HCT116 (cell line): ENCODE data around the gene IPP. TPM values are rescaled to one million over a fixed set of nuclear protein-coding genes. Genes with fewer than 3 reads are reported as not detected.

Source experiments
- ATAC-seq: fragments of 200-7000 bp; cut with Tn5 transposase; 2 replicates; pipeline ENCODE4 v1.9.1; 2020; ENCODE audit warnings: mild to moderate bottlenecking, moderate library complexity
- BruUV-seq: library from RNA; stranded (reverse); fragments of 400-500 nt; replicated peaks from 2 replicates; lab custom pipeline; 2021; lab: Mats Ljungman, UMichigan
- CTCF ChIA-PET: fragments of 300-600 bp; sonication (Branson Sonifier 250); formaldehyde crosslinking; loops from one replicate; lab custom pipeline; 2021; ENCODE audit warnings: antibody characterized with exemption; lab: Charles Lee
- POLR2A ChIA-PET: fragments of 300-600, 350-600 bp; sonication (Branson Sonifier 250); formaldehyde crosslinking; loops from one replicate; lab custom pipeline; 2021; ENCODE audit warnings: antibody characterized with exemption; lab: Charles Lee
- RAD21 ChIA-PET, 2 experiments: fragments of 300-600 bp; sonication (Branson Sonifier 250); formaldehyde crosslinking; loops; one replicate each; lab custom pipeline; 2023; ENCODE audit warnings: low total read pairs in 2 of 2; ENCODE audit not compliant: uncharacterized antibody in 2 of 2, unreplicated experiment in 2 of 2, low non-redundant PET in 1 of 2; lab: Charles Lee
- DNase-seq: peaks from one replicate; pipeline ENCODE4 v3.0.0-alpha.2; 2010; ENCODE audit warnings: low read depth, low spot score
- H2AFZ ChIP-seq: fragments of 200-600 bp; shearing (Covaris generic), sonication (generic); 2 replicates; pipeline ENCODE4 v1.6.1; 2017; ENCODE audit warnings: low read depth, mixed run types, mixed read lengths, antibody characterized with exemption, low read length; ENCODE audit not compliant: poor library complexity, severe bottlenecking
- H3K27ac ChIP-seq: 2 replicates; pipeline ENCODE4 v1.5.1; 2012; ENCODE audit warnings: low read depth, low read length
- H3K27me3 ChIP-seq: fragments of 200-600 bp; sonication (generic); 2 replicates; pipeline ENCODE4 v1.6.1; 2016; ENCODE audit warnings: mixed run types, low read length, mixed read lengths; ENCODE audit not compliant: insufficient read depth
- H3K36me3 ChIP-seq, 2 experiments: fragments of 200-500 bp in 1 of 2; fragments of 200-600 bp in 1 of 2; sonication (Bioruptor generic) in 1 of 2; sonication (generic) in 1 of 2; 2 replicates each; pipeline versions ENCODE4 v1.5.1 to v1.6.1; 2014 to 2016; ENCODE audit warnings: low read length in 2 of 2, inconsistent platforms in 1 of 2, mixed read lengths in 1 of 2, mixed run types in 1 of 2; ENCODE audit not compliant: insufficient read depth in 2 of 2, control insufficient read depth in 1 of 2
- H3K4me1 ChIP-seq, 2 experiments: fragments of 200-600 bp in 1 of 2; sonication (generic) in 1 of 2; 2 replicates each; pipeline versions ENCODE4 v1.5.1 to v1.6.1; 2012 to 2017; ENCODE audit warnings: low read length in 2 of 2, inconsistent platforms in 1 of 2, mild to moderate bottlenecking in 1 of 2, mixed read lengths in 1 of 2, mixed run types in 1 of 2, moderate library complexity in 1 of 2; ENCODE audit not compliant: insufficient read depth in 2 of 2, control insufficient read depth in 1 of 2
- H3K4me2 ChIP-seq: fragments of 200-600 bp; sonication (generic); 2 replicates; pipeline ENCODE4 v1.6.1; 2017; ENCODE audit warnings: mixed run types, low read length, mixed read lengths
- H3K4me3 ChIP-seq, 2 experiments: fragments of 200-600 bp in 1 of 2; sonication (generic) in 1 of 2; replicated peaks in 1 of 2; 2 replicates each; pipeline ENCODE4 v1.5.1; 2011 to 2016; ENCODE audit warnings: low read length in 2 of 2, control low read depth in 1 of 2, low read depth in 1 of 2, mild to moderate bottlenecking in 1 of 2, mixed read lengths in 1 of 2, mixed run types in 1 of 2
- H3K79me2 ChIP-seq: fragments of 200-600 bp; sonication (generic); 2 replicates; pipeline ENCODE4 v1.6.1; 2017; ENCODE audit warnings: mild to moderate bottlenecking, mixed run types, low read length, moderate library complexity, mixed read lengths; ENCODE audit not compliant: insufficient read depth
- H3K9ac ChIP-seq: fragments of 200-600 bp; sonication (generic); 2 replicates; pipeline ENCODE4 v1.6.1; 2016; ENCODE audit warnings: low read length, mixed read lengths
- H3K9me2 ChIP-seq: fragments of 200-600 bp; sonication (generic), shearing (Covaris generic); 2 replicates; pipeline ENCODE4 v1.6.1; 2017; ENCODE audit warnings: mixed run types, mild to moderate bottlenecking, moderate library complexity; ENCODE audit not compliant: insufficient read depth
- H3K9me3 ChIP-seq, 2 experiments: fragments of 200-500 bp in 1 of 2; fragments of 200-600 bp in 1 of 2; sonication (Bioruptor generic) in 1 of 2; sonication (generic) in 1 of 2; 2 replicates each; pipeline ENCODE4 v1.6.1; 2014 to 2017; ENCODE audit warnings: low read length in 2 of 2, mixed read lengths in 2 of 2, inconsistent platforms in 1 of 2, low read depth in 1 of 2, mild to moderate bottlenecking in 1 of 2, mixed run types in 1 of 2, moderate library complexity in 1 of 2; ENCODE audit not compliant: control insufficient read depth in 1 of 2, insufficient read depth in 1 of 2
- H4K20me1 ChIP-seq: fragments of 200-600 bp; sonication (generic), shearing (Covaris generic); 2 replicates; pipeline ENCODE4 v1.6.1; 2017; ENCODE audit warnings: mixed run types, mild to moderate bottlenecking, moderate library complexity; ENCODE audit not compliant: insufficient read depth
- ATF3 ChIP-seq: IDR thresholded peaks from 2 replicates; pipeline ENCODE4 v1.6.1; 2012
- CBX3 ChIP-seq: IDR thresholded peaks from 2 replicates; pipeline ENCODE4 v1.6.1; 2012; ENCODE audit warnings: low read depth
- CEBPB ChIP-seq: IDR thresholded peaks from 2 replicates; pipeline ENCODE4 v1.6.1; 2012; ENCODE audit warnings: low read depth
- CTCF ChIP-seq, 3 experiments: fragments of 200-600 bp in 1 of 3; sonication (generic) in 1 of 3; IDR thresholded peaks in 2 of 3; conservative IDR thresholded peaks in 1 of 3; 2 replicates each; pipeline ENCODE4 v1.5.1; 2012 to 2017; ENCODE audit warnings: low read depth in 2 of 3, low read length in 2 of 3, antibody characterized with exemption in 1 of 3, borderline replicate concordance in 1 of 3, control low read depth in 1 of 3, mild to moderate bottlenecking in 1 of 3, mixed read lengths in 1 of 3, mixed run types in 1 of 3, moderate library complexity in 1 of 3; ENCODE audit not compliant: insufficient read depth in 1 of 3
- EGR1 ChIP-seq: IDR thresholded peaks from 2 replicates; pipeline ENCODE4 v1.6.1; 2012; ENCODE audit warnings: low read depth
- ELF1 ChIP-seq: IDR thresholded peaks from 2 replicates; pipeline ENCODE4 v1.6.1; 2012; ENCODE audit warnings: low read depth, borderline replicate concordance
- EZH2phosphoT487 ChIP-seq: fragments of 200-600 bp; IDR thresholded peaks from 2 replicates; pipeline ENCODE4 v1.6.1; 2018; ENCODE audit warnings: antibody characterized with exemption, borderline replicate concordance
- MAX ChIP-seq: IDR thresholded peaks from 2 replicates; pipeline ENCODE4 v1.6.1; 2012
- POLR2AphosphoS5 ChIP-seq: IDR thresholded peaks from 2 replicates; pipeline ENCODE4 v1.6.1; 2011; ENCODE audit warnings: mild to moderate bottlenecking, low read depth, low read length, moderate library complexity
- RAD21 ChIP-seq: IDR thresholded peaks from 2 replicates; pipeline ENCODE4 v1.6.1; 2012; ENCODE audit warnings: low read depth, mild to moderate bottlenecking
- SIN3A ChIP-seq: IDR thresholded peaks from 2 replicates; pipeline ENCODE4 v1.6.1; 2012; ENCODE audit warnings: low read depth
- SP1 ChIP-seq: IDR thresholded peaks from 2 replicates; pipeline ENCODE4 v1.6.1; 2012; ENCODE audit warnings: low read depth
- TCF7L2 ChIP-seq: IDR thresholded peaks from 2 replicates; pipeline ENCODE4 v1.7.0; 2011; ENCODE audit warnings: borderline replicate concordance, inconsistent platforms; ENCODE audit not compliant: insufficient read depth, insufficient read length; ENCODE audit errors: extremely low read depth
- YY1 ChIP-seq: IDR thresholded peaks from 2 replicates; pipeline ENCODE4 v1.6.1; 2011; ENCODE audit warnings: low read length, low read depth, moderate library complexity, mild to moderate bottlenecking; ENCODE audit not compliant: insufficient replicate concordance; ENCODE audit errors: extremely low read depth
- ZFX ChIP-seq: fragments of 450-650 bp; IDR thresholded peaks from 2 replicates; pipeline ENCODE4 v1.6.1; 2017
- ZNF274 ChIP-seq: fragments of 200-500 bp; sonication (Bioruptor generic); IDR thresholded peaks from 2 replicates; pipeline ENCODE4 v1.6.1; 2014; ENCODE audit warnings: mild to moderate bottlenecking, low read depth, low read length, inconsistent platforms
- intact Hi-C: fragments of 100-400 bp; cut with micrococcal nuclease; formaldehyde crosslinking; loops from 2 replicates; pipeline ENCODE4 v1.10.0; 2022
- total RNA-seq: library from RNA; stranded (reverse); gene quantifications from one replicate; pipeline ENCODE4 v1.2.1, GENCODE V29; 2021; ENCODE audit not compliant: unreplicated experiment

IPP gene
- total RNA-seq, 1 experiment from 2014 or later: 13.8 TPM

GRCh38 chr1:45658171-45658570, 92.3 kb downstream of the IPP start:
- Histone ChIP-seq H3K4me3 (no peak overlapping the region), H3K79me2 (peaks cover 58% of the 10 kb centered on the region), H3K4me2 (no peak overlapping the region), H3K9me2 (no peaks in the 10 kb centered on the region), H3K27ac (no peak overlapping the region), H3K36me3 (peaks cover 39 to 60% of the 10 kb centered on the region in 2 experiments), H3K9ac (no peak overlapping the region), H3K4me1 (no peaks in the 10 kb centered on the region), H4K20me1 (0 out of 2 replicates have a peak, but pooled peaks cover 7% of the 10 kb centered on the region), H3K27me3 (no peaks in the 10 kb centered on the region), H2AFZ (no peak overlapping the region), H3K9me3 (no peaks in the 10 kb centered on the region)
- DNase-seq (no peak), ATAC-seq (no peak)
- RAD21 ChIA-PET: no interaction called here
- no TSS peak for BruUV-seq
- TF ChIP-seq POLR2AphosphoS5: no peak
- no peak for TF ChIP-seq EGR1
- no peak for TF ChIP-seq YY1
- TF ChIP-seq TCF7L2: no peak
- TF ChIP-seq ZFX: no peak
- TF ChIP-seq CTCF (IDR thresholded peaks at IDR 0.05 in 2 of 3, conservative IDR thresholded peaks at IDR 0.05 in 1 of 3; ENCODE audit: borderline replicate concordance in 1 of 3, insufficient read depth in 1 of 3, low read depth in 2 of 3, low read length in 2 of 3): no peak
- no peak for TF ChIP-seq RAD21
- no peak for TF ChIP-seq MAX
- TF ChIP-seq SIN3A: no peak
- no peak for TF ChIP-seq CEBPB
- no peak for TF ChIP-seq ZNF274
- no peak for TF ChIP-seq CBX3
- TF ChIP-seq SP1: no peak
- TF ChIP-seq EZH2phosphoT487: no peak
- no peak for TF ChIP-seq ATF3
- no peak for TF ChIP-seq ELF1
- intact Hi-C loops: no loop called here
- CTCF ChIA-PET: no interaction called here
- POLR2A ChIA-PET: no interaction called here
